OCI-LY3 (cell line): ENCODE data around the gene ILF2.
"Not testable (repeated sequence)": the region's sequence is repeated elsewhere in the genome, so short reads cannot be mapped to it uniquely, and the experiment has no call there.

Experiments
- H2AFZ ChIP-seq: fragments of 200-600, 300-600 bp; shearing (Covaris generic); 2 replicates; pipeline ENCODE4 v1.6.0; 2014; ENCODE audit warnings: antibody characterized with exemption, low read depth, low read length
- H3K27ac ChIP-seq: fragments of 200-600, 300-600 bp; sonication (generic); 2 replicates; pipeline ENCODE4 v1.5.1; 2014; ENCODE audit warnings: mild to moderate bottlenecking, low read length, moderate library complexity, mixed read lengths
- H3K27me3 ChIP-seq: fragments of 200-600, 300-600 bp; sonication (generic); 2 replicates; pipeline ENCODE4 v1.6.1; 2014; ENCODE audit warnings: low read depth, low read length, mixed read lengths
- H3K36me3 ChIP-seq: fragments of 200-600, 300-600 bp; sonication (generic); replicated peaks from 2 replicates; pipeline ENCODE3; 2014; ENCODE audit warnings: low read depth, low read length, mixed read lengths
- H3K4me1 ChIP-seq: fragments of 300-600, 200-600 bp; sonication (generic); 2 replicates; pipeline ENCODE4 v1.6.1; 2014; ENCODE audit warnings: low read length, mixed read lengths
- H3K4me2 ChIP-seq: fragments of 200-600, 300-600 bp; sonication (generic); 2 replicates; pipeline ENCODE4 v1.6.1; 2014; ENCODE audit warnings: low read length, mixed read lengths
- H3K4me3 ChIP-seq: fragments of 300-600, 200-600 bp; sonication (generic); 2 replicates; pipeline ENCODE4 v1.5.1; 2014; ENCODE audit warnings: antibody characterized with exemption, mild to moderate bottlenecking, low read length, moderate library complexity
- H3K79me2 ChIP-seq: fragments of 300-600, 200-600 bp; shearing (Covaris generic); 2 replicates; pipeline ENCODE4 v1.6.1; 2014; ENCODE audit warnings: mild to moderate bottlenecking, low read length, mixed read lengths
- H3K9ac ChIP-seq: fragments of 300-600, 200-600 bp; shearing (Covaris generic); 2 replicates; pipeline ENCODE4 v1.6.0; 2014; ENCODE audit warnings: mild to moderate bottlenecking, low read length, moderate library complexity
- H3K9me3 ChIP-seq: fragments of 200-600, 300-600 bp; shearing (Covaris generic); 2 replicates; pipeline ENCODE4 v1.6.1; 2014; ENCODE audit warnings: low read length, mixed read lengths; ENCODE audit not compliant: insufficient read depth
- H4K20me1 ChIP-seq: fragments of 200-600, 300-600 bp; sonication (generic); 2 replicates; pipeline ENCODE4 v1.6.1; 2016; ENCODE audit warnings: low read length, mixed read lengths; ENCODE audit not compliant: insufficient read depth
- CTCF ChIP-seq: fragments of 200-600, 300-600 bp; sonication (generic); IDR thresholded peaks from 2 replicates; pipeline ENCODE4 v1.5.1; 2014; ENCODE audit warnings: antibody characterized with exemption, low read length, low read depth
- EZH2phosphoT487 ChIP-seq: fragments of 200-600 bp; shearing (Covaris generic); IDR thresholded peaks from 2 replicates; pipeline ENCODE4 v1.6.1; 2018; ENCODE audit warnings: antibody characterized with exemption, mixed run types, low read depth

The ILF2 gene

GRCh38 chr1:153671628-153672353 is 998 bp upstream of the ILF2 start:
- H3K4me1 ChIP-seq, H4K20me1 ChIP-seq, H3K9me3 ChIP-seq, H3K27me3 ChIP-seq: not testable (repeated sequence)
- Histone ChIP-seq H2AFZ (peak overlapping the region; percentile 65), H3K27ac (peak overlapping the region; percentile 78), H3K36me3 (peaks cover 32% of the 10 kb centered on the region), H3K4me3 (peak overlapping the region; percentile 87), H3K4me2 (peak overlapping the region; percentile 78), H3K79me2 (peaks cover 36% of the 10 kb centered on the region), H3K9ac (peak overlapping the region; percentile 88)
- TF ChIP-seq CTCF: peak; percentile 31; the same call in 1 of the 2 replicates

DNA sequence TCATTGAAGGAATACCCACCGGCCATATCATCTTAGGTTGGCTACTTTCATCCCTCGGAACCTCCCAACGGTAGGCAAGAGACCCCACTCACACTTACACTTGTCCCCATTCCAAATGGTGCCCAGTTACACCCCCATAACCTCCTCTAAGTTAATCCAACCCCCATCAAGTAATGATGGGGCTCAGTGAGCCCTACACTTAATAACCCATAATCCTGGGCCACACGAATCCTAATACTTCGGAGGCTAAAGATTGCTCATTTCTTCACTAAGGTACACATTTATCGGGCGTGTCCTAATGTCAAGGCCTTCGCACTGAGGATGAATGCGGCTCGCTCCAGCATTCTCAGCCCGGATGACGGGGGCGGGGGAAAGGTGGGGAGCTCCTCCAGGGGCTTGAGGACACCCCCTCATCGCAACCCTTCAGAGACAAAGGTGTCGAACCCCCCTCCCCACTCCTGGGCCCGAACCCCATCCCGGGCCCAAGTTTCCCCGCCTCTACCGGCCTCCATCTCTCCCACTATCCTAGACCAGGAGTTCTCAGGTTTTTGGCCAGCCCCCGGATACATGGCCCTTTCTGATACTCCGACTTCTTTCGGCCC is 435 bp downstream of the ILF2 start:
- Histone ChIP-seq H4K20me1 (no peaks in the 10 kb centered on the region), H3K27me3 (no peaks in the 10 kb centered on the region), H3K27ac (peak overlapping the region; percentile 54), H3K79me2 (peaks cover 36% of the 10 kb centered on the region), H3K9me3 (no peaks in the 10 kb centered on the region), H3K4me3 (peak overlapping the region; percentile 95), H3K4me2 (peak overlapping the region; percentile 94), H3K36me3 (peaks cover 41% of the 10 kb centered on the region), H3K4me1 (peaks cover 9% of the 10 kb centered on the region), H2AFZ (no peak overlapping the region), H3K9ac (peak overlapping the region; percentile 94)
- TF ChIP-seq EZH2phosphoT487 (no peak), CTCF (no peak)

GRCh38 chr1:153669606-153670005 is 1.2 kb downstream of the ILF2 start:
- Histone ChIP-seq H4K20me1 (no peaks in the 10 kb centered on the region), H3K4me1 (peaks cover 9% of the 10 kb centered on the region), H3K9me3 (no peaks in the 10 kb centered on the region), H2AFZ (no peak overlapping the region), H3K36me3 (peaks cover 49% of the 10 kb centered on the region), H3K4me3 (peak overlapping the region; percentile 95), H3K4me2 (peak overlapping the region; percentile 94), H3K27ac (no peak overlapping the region), H3K9ac (peak overlapping the region; percentile 94), H3K27me3 (no peaks in the 10 kb centered on the region), H3K79me2 (peaks cover 36% of the 10 kb centered on the region)
- TF ChIP-seq CTCF (no peak), EZH2phosphoT487 (no peak)

GRCh38 chr1:153668672-153669071 is 2.1 kb downstream of the ILF2 start:
- H3K27ac ChIP-seq, H3K9ac ChIP-seq, H2AFZ ChIP-seq, H3K9me3 ChIP-seq, H3K4me1 ChIP-seq, H3K4me2 ChIP-seq, H4K20me1 ChIP-seq, H3K4me3 ChIP-seq, H3K27me3 ChIP-seq: not testable (repeated sequence)
- H3K79me2 ChIP-seq: peaks cover 36% of the 10 kb centered on the region
- H3K36me3 ChIP-seq: peaks cover 58% of the 10 kb centered on the region
